ENCODE results near the gene USP47. TPM values are rescaled to one million over a fixed set of nuclear protein-coding genes. Genes with fewer than 3 reads are reported as not detected.

USP47 gene
- total and polyA plus RNA-seq, 2 experiments from 2014 or later: 16.3 to 36.7 TPM

GRCh38 chr11:11842421-11843008 is 743 bp downstream of the USP47 start:
- no peaks in the 10 kb centered on the region for H3F3A ChIP-seq (replicated peaks; ENCODE audit: low read depth)
- peak overlapping the region; percentile 86 for H3K4me3 ChIP-seq
- H3K27ac ChIP-seq (ENCODE audit: low read depth): peak overlapping the region; percentile 90
- Mint-ChIP-seq H3K9me3 (no peaks in the 10 kb centered on the region), H3K4me1 (peaks cover 27% of the 10 kb centered on the region), H3K36me3 (ENCODE audit: low read depth) (no peaks in the 10 kb centered on the region), H3K4me3 (no peak overlapping the region), H3K27me3 (ENCODE audit: insufficient read depth, low read depth, poor library complexity) (peaks cover 5% of the 10 kb centered on the region), H3K27ac (no peak overlapping the region)
- ATAC-seq: peak; percentile 39
- peaks cover 27% of the 10 kb centered on the region for H4K20me1 ChIP-seq (replicated peaks; ENCODE audit: insufficient read depth)
- H3K36me3 ChIP-seq (ENCODE audit: insufficient read depth): no peaks in the 10 kb centered on the region
- H2AFZ ChIP-seq: peak overlapping the region; percentile 74; the same call in 1 of the 2 replicates
- no peaks in the 10 kb centered on the region for H3K9me2 ChIP-seq (ENCODE audit: insufficient read depth)
- H3K4me1 ChIP-seq (ENCODE audit: insufficient read depth): peaks cover 36% of the 10 kb centered on the region
- peaks cover 50% of the 10 kb centered on the region for H3K79me2 ChIP-seq (replicated peaks; ENCODE audit: insufficient read depth)
- peak overlapping the region; percentile 86 for H3K4me2 ChIP-seq
- peak; percentile 58 for DNase-seq (ENCODE audit: low spot score)
- no peaks in the 10 kb centered on the region for H3K27me3 ChIP-seq (ENCODE audit: insufficient read depth)
- no peak for TF ChIP-seq ZNF331 (CRISPR knock-in tag; IDR thresholded peaks at IDR 0.05; ENCODE audit: low read depth)
- no peak for TF ChIP-seq ZNF462 (CRISPR knock-in tag; IDR thresholded peaks at IDR 0.05)
- TF ChIP-seq EZH2 (IDR thresholded peaks at IDR 0.05; ENCODE audit: low read depth, unreplicated experiment): no peak
- TF ChIP-seq NANOG (IDR thresholded peaks at IDR 0.05; ENCODE audit: borderline replicate concordance): no peak

GRCh38 chr11:11843211-11843621 is 1.4 kb downstream of the USP47 start:
- no peaks in the 10 kb centered on the region for H3K9me2 ChIP-seq (ENCODE audit: insufficient read depth)
- no peaks in the 10 kb centered on the region for H3F3A ChIP-seq (replicated peaks; ENCODE audit: low read depth)
- H3K4me1 ChIP-seq (ENCODE audit: insufficient read depth): peaks cover 36% of the 10 kb centered on the region
- H3K27me3 Mint-ChIP-seq (ENCODE audit: insufficient read depth, low read depth, poor library complexity): peaks cover 5% of the 10 kb centered on the region
- no peak for ATAC-seq
- no peaks in the 10 kb centered on the region for H3K36me3 Mint-ChIP-seq (ENCODE audit: low read depth)
- no peak overlapping the region for H3K27ac ChIP-seq (ENCODE audit: low read depth)
- peaks cover 27% of the 10 kb centered on the region for H4K20me1 ChIP-seq (replicated peaks; ENCODE audit: insufficient read depth)
- no peaks in the 10 kb centered on the region for H3K9me3 Mint-ChIP-seq
- DNase-seq (ENCODE audit: low spot score): no peak
- no peak overlapping the region for H3K4me3 Mint-ChIP-seq
- no peak overlapping the region for H2AFZ ChIP-seq
- H3K79me2 ChIP-seq (replicated peaks; ENCODE audit: insufficient read depth): peaks cover 57% of the 10 kb centered on the region
- no peaks in the 10 kb centered on the region for H3K36me3 ChIP-seq (ENCODE audit: insufficient read depth)
- H3K27me3 ChIP-seq (ENCODE audit: insufficient read depth): no peaks in the 10 kb centered on the region
- no peak overlapping the region for H3K27ac Mint-ChIP-seq
- peak overlapping the region; percentile 86 for H3K4me2 ChIP-seq
- peak overlapping the region; percentile 86 for H3K4me3 ChIP-seq
- peaks cover 28% of the 10 kb centered on the region for H3K4me1 Mint-ChIP-seq
- no peak for TF ChIP-seq ZNF462 (CRISPR knock-in tag; IDR thresholded peaks at IDR 0.05)
